IMR-90 (cell line): Measurements from ENCODE around the gene ENAH. TPM values are rescaled to one million over a fixed set of nuclear protein-coding genes. Genes with fewer than 3 reads are reported as not detected.

Source experiments
- ATAC-seq: fragments of 200-7000 bp; cut with Tn5 transposase; 2 replicates; pipeline ENCODE4 v1.9.1; 2020; ENCODE audit warnings: low read depth, mild to moderate bottlenecking, moderate library complexity
- BruUV-seq: library from RNA; stranded (reverse); fragments of 400-500 nt; replicated peaks from 2 replicates; lab custom pipeline; 2021; lab: Mats Ljungman, UMichigan
- CTCF ChIA-PET: fragments of 300-600 bp; formaldehyde crosslinking; extraction: SDS; loops from one replicate; lab custom pipeline; 2021; ENCODE audit warnings: antibody characterized with exemption; lab: Yijun Ruan, JAX
- POLR2A ChIA-PET: fragments of 300-600 bp; sonication (Branson Sonifier 250); formaldehyde crosslinking; loops from one replicate; lab custom pipeline; 2022; ENCODE audit warnings: antibody characterized with exemption; ENCODE audit not compliant: unreplicated experiment; lab: Charles Lee
- DNase-seq: peaks from one replicate; pipeline ENCODE4 v3.0.0; 2013
- H2AFZ ChIP-seq: replicated peaks from 2 replicates; pipeline ENCODE3; 2013; ENCODE audit warnings: low read length, mild to moderate bottlenecking; ENCODE audit not compliant: poor library complexity
- H2AK5ac ChIP-seq: 2 replicates; pipeline ENCODE4 v1.6.1; 2013; ENCODE audit warnings: low read depth, low read length, inconsistent platforms
- H2AK9ac ChIP-seq: replicated peaks from 2 replicates; pipeline ENCODE3; 2013; ENCODE audit warnings: mild to moderate bottlenecking, low read depth, low read length, moderate library complexity; ENCODE audit not compliant: poor library complexity
- H2BK120ac ChIP-seq: 2 replicates; pipeline ENCODE4 v1.6.1; 2013; ENCODE audit warnings: low read depth, low read length, inconsistent platforms
- H2BK15ac ChIP-seq: 3 replicates; pipeline ENCODE4 v1.6.1; 2013; ENCODE audit warnings: low read depth, low read length, inconsistent platforms
- H2BK20ac ChIP-seq: 2 replicates; pipeline ENCODE4 v1.6.1; 2013; ENCODE audit warnings: low read depth, mild to moderate bottlenecking, inconsistent platforms, low read length, moderate library complexity
- H2BK5ac ChIP-seq: 2 replicates; pipeline ENCODE4 v1.6.1; 2013; ENCODE audit warnings: mild to moderate bottlenecking, low read depth, low read length, inconsistent platforms; ENCODE audit not compliant: poor library complexity, severe bottlenecking
- H3K14ac ChIP-seq: replicated peaks from 2 replicates; pipeline ENCODE4 v1.6.1; 2013; ENCODE audit warnings: low read depth, low read length, inconsistent platforms
- H3K18ac ChIP-seq: 2 replicates; pipeline ENCODE4 v1.6.1; 2013; ENCODE audit warnings: low read depth, low read length, control low read depth
- H3K23ac ChIP-seq: 2 replicates; pipeline ENCODE4 v1.6.1; 2013; ENCODE audit warnings: low read depth, low read length, inconsistent platforms
- H3K27ac ChIP-seq: 2 replicates; pipeline ENCODE4 v1.5.1; 2013; ENCODE audit warnings: mild to moderate bottlenecking, control low read depth, low read length; ENCODE audit not compliant: insufficient read depth
- H3K27me3 ChIP-seq: 2 replicates; pipeline ENCODE4 v1.6.1; 2013; ENCODE audit warnings: low read length; ENCODE audit not compliant: control insufficient read depth, insufficient read depth
- H3K36me3 ChIP-seq: 2 replicates; pipeline ENCODE4 v1.6.1; 2013; ENCODE audit warnings: low read length, mixed read lengths; ENCODE audit not compliant: control insufficient read depth, insufficient read depth
- H3K4ac ChIP-seq: 2 replicates; pipeline ENCODE4 v1.6.1; 2013; ENCODE audit warnings: low read depth, low read length, inconsistent platforms
- H3K4me1 ChIP-seq: 2 replicates; pipeline ENCODE4 v1.6.1; 2013; ENCODE audit warnings: low read length, mixed read lengths; ENCODE audit not compliant: control insufficient read depth, insufficient read depth
- H3K4me2 ChIP-seq: 2 replicates; pipeline ENCODE4 v1.6.1; 2013; ENCODE audit warnings: low read depth, mild to moderate bottlenecking, control low read depth, low read length, moderate library complexity
- H3K4me3 ChIP-seq: 2 replicates; pipeline ENCODE4 v1.5.1; 2013; ENCODE audit warnings: low read depth, mild to moderate bottlenecking, control low read depth, low read length, moderate library complexity; ENCODE audit not compliant: insufficient read depth
- H3K56ac ChIP-seq: 2 replicates; pipeline ENCODE4 v1.6.1; 2013; ENCODE audit warnings: low read length, inconsistent platforms; ENCODE audit not compliant: insufficient read depth; ENCODE audit errors: extremely low read depth
- H3K79me1 ChIP-seq, 2 experiments: 2 replicates each; pipeline ENCODE4 v1.6.1; 2013; ENCODE audit warnings: low read length in 2 of 2, inconsistent platforms in 1 of 2, low read depth in 1 of 2
- H3K9ac ChIP-seq: 2 replicates; pipeline ENCODE4 v1.6.1; 2013; ENCODE audit warnings: low read depth, low read length, control low read depth
- H3K9me1 ChIP-seq: 2 replicates; pipeline ENCODE4 v1.6.1; 2013; ENCODE audit warnings: low read length, inconsistent platforms; ENCODE audit not compliant: insufficient read depth
- H3K9me3 ChIP-seq: 2 replicates; pipeline ENCODE4 v1.6.1; 2013; ENCODE audit warnings: low read length; ENCODE audit not compliant: control insufficient read depth, insufficient read depth
- H4K20me1 ChIP-seq: 2 replicates; pipeline ENCODE4 v1.6.1; 2013; ENCODE audit warnings: low read length, inconsistent platforms; ENCODE audit not compliant: insufficient read depth
- H4K5ac ChIP-seq: 2 replicates; pipeline ENCODE4 v1.6.1; 2013; ENCODE audit warnings: mild to moderate bottlenecking, low read depth, low read length, control low read depth
- H4K8ac ChIP-seq, 2 experiments: 2 replicates each; pipeline ENCODE4 v1.6.1; 2013; ENCODE audit warnings: low read depth in 2 of 2, low read length in 2 of 2, control low read depth in 1 of 2, inconsistent platforms in 1 of 2
- H4K91ac ChIP-seq: 2 replicates; pipeline ENCODE4 v1.6.1; 2013; ENCODE audit warnings: low read depth, low read length, inconsistent platforms; ENCODE audit not compliant: insufficient read depth
- CEBPB ChIP-seq: IDR thresholded peaks from 2 replicates; pipeline ENCODE4 v1.6.1; 2012; ENCODE audit warnings: low read depth, low read length, improper control_type of control experiment
- ELK1 ChIP-seq: fragments of 150-350 bp; IDR thresholded peaks from 2 replicates; pipeline ENCODE4 v1.6.1; 2016; ENCODE audit warnings: low read depth, mild to moderate bottlenecking, low read length, moderate library complexity, borderline replicate concordance
- MAFK ChIP-seq: IDR thresholded peaks from 2 replicates; pipeline ENCODE4 v1.6.1; 2012; ENCODE audit warnings: low read depth, low read length, improper control_type of control experiment
- MAZ ChIP-seq: IDR thresholded peaks from 2 replicates; pipeline ENCODE4 v1.6.1; 2012; ENCODE audit warnings: low read depth, mild to moderate bottlenecking, low read length, improper control_type of control experiment, moderate library complexity, borderline replicate concordance
- NFE2L2 ChIP-seq: fragments of 150-350 bp; IDR thresholded peaks from 2 replicates; pipeline ENCODE4 v1.6.1; 2016; ENCODE audit warnings: low read depth, mild to moderate bottlenecking, low read length
- RAD21 ChIP-seq: IDR thresholded peaks from 2 replicates; pipeline ENCODE4 v1.6.1; 2012; ENCODE audit warnings: low read length, improper control_type of control experiment
- RCOR1 ChIP-seq: IDR thresholded peaks from 2 replicates; pipeline ENCODE4 v1.6.1; 2012; ENCODE audit warnings: mild to moderate bottlenecking, low read length, improper control_type of control experiment; ENCODE audit not compliant: insufficient replicate concordance
- SMC3 ChIP-seq: fragments of 150-350 bp; IDR thresholded peaks from 2 replicates; pipeline ENCODE4 v1.6.1; 2016; ENCODE audit warnings: low read depth, mild to moderate bottlenecking, antibody characterized with exemption, low read length, moderate library complexity
- WGBS, 2 experiments: methylation state at CpG; one replicate each; pipeline versions ENCODE4 v1.1.5 to v1.1.7; 2013; ENCODE audit warnings: missing lambda C conversion rate in 2 of 2; ENCODE audit not compliant: insufficient read length in 1 of 2; ENCODE audit errors: extremely low coverage in 2 of 2; 5-methylcytosine and 5-hydroxymethylcytosine counted together
- dilution Hi-C: fragments of 300-500 bp; cut with HindIII; formaldehyde crosslinking; loops from one replicate; pipeline ENCODE4 v1.14.3; 2018; ENCODE audit warnings: low sequenced_read_pairs; ENCODE audit not compliant: unreplicated experiment
- in situ Hi-C: fragments of 300-500 bp; cut with MboI; formaldehyde crosslinking; loops from 3 replicates; pipeline ENCODE4 v1.14.3; 2019; ENCODE audit warnings: low sequenced_read_pairs, inconsistent platforms, mixed read lengths
- intact Hi-C: fragments of 100-400 bp; cut with micrococcal nuclease; formaldehyde crosslinking; loops from 2 replicates; pipeline ENCODE4 v1.10.0; 2022
- polyA plus RNA-seq, 3 experiments: library from polyadenylated mRNA; depleted of rRNA; stranded (reverse); fragments of >200 nt; gene quantifications; 2 replicates each; pipeline ENCODE4 v1.2.3, GENCODE V29; 2012; ENCODE audit warnings: low replicate concordance in 1 of 3
- total RNA-seq: library from RNA; depleted of rRNA; stranded (reverse); fragments of >200 nt; gene quantifications from 2 replicates; pipeline ENCODE4 v1.2.3, GENCODE V29; 2012

ENAH gene
- total and polyA plus RNA-seq, 2 of the 4 experiments (the other 2 are of a cell fraction), result 61.3 to 86.9 TPM

- in situ Hi-C loops (no loop called here), intact Hi-C loops (no loop called here), dilution Hi-C loops (no loop called here)
- H2AK5ac ChIP-seq, result no peak overlapping the region
- H2BK5ac ChIP-seq, result no peak overlapping the region
- no peak overlapping the region for H3K18ac ChIP-seq
- ChIA-PET POLR2A (no interaction called here), CTCF (interaction anchor here (1.1 kb wide), 1 partner anchor 9 kb away, joined by 3 read pairs; no protein-coding TSS in a partner anchor)
- H3K9me3 ChIP-seq, result no peaks in the 10 kb centered on the region
- no peak overlapping the region for H3K27ac ChIP-seq
- no peak overlapping the region for H2BK15ac ChIP-seq
- H4K20me1 ChIP-seq, result no peaks in the 10 kb centered on the region
- H3K4ac ChIP-seq, result no peak overlapping the region
- WGBS, 2 experiments, result no CpG with 5 or more reads among the region's 3 CpGs
- no peak overlapping the region for H2BK20ac ChIP-seq
- H3K14ac ChIP-seq, result no peak overlapping the region
- no peak overlapping the region for H2AK9ac ChIP-seq
- no peak overlapping the region for H4K5ac ChIP-seq
- no peaks in the 10 kb centered on the region for H3K79me1 ChIP-seq
- no peak overlapping the region for H2BK120ac ChIP-seq
- no TSS peak for BruUV-seq
- 0 out of 2 replicates have a peak, but pooled peaks cover 5% of the 10 kb centered on the region for H3K9me1 ChIP-seq
- H3K56ac ChIP-seq, result no peak overlapping the region
- H2AFZ ChIP-seq, result no peak overlapping the region
- no peaks in the 10 kb centered on the region for H3K27me3 ChIP-seq
- H4K91ac ChIP-seq, result no peak overlapping the region
- H3K23ac ChIP-seq, result no peak overlapping the region
- ATAC-seq (no peak), DNase-seq (no peak)
- no peak overlapping the region for H3K4me3 ChIP-seq
- H3K9ac ChIP-seq, result no peak overlapping the region
- H3K4me2 ChIP-seq, result no peak overlapping the region
- no peak overlapping the region for H4K8ac ChIP-seq
- peaks cover 4% of the 10 kb centered on the region; the same call in 1 of the 2 replicates for H3K4me1 ChIP-seq
- TF ChIP-seq ELK1 (no peak), RAD21 (no peak), MAFK (no peak), SMC3 (no peak), MAZ (no peak), RCOR1 (no peak), NFE2L2 (no peak), CEBPB (no peak)
- H3K36me3 ChIP-seq, result no peaks in the 10 kb centered on the region
These were observed 210.8 kb downstream of the ENAH start for GRCh38 chr1:225442123-225442505.
